ENCODE measurements around the gene THTPA. TPM values are rescaled to one million over a fixed set of nuclear protein-coding genes. Genes with fewer than 3 reads are reported as not detected.

Gene THTPA
- total and polyA plus RNA-seq, 2 of the 13 experiments (the other 11 are each of a cell fraction or from before 2014, with no cell fraction given) = 7.4 to 8.7 TPM

DNA sequence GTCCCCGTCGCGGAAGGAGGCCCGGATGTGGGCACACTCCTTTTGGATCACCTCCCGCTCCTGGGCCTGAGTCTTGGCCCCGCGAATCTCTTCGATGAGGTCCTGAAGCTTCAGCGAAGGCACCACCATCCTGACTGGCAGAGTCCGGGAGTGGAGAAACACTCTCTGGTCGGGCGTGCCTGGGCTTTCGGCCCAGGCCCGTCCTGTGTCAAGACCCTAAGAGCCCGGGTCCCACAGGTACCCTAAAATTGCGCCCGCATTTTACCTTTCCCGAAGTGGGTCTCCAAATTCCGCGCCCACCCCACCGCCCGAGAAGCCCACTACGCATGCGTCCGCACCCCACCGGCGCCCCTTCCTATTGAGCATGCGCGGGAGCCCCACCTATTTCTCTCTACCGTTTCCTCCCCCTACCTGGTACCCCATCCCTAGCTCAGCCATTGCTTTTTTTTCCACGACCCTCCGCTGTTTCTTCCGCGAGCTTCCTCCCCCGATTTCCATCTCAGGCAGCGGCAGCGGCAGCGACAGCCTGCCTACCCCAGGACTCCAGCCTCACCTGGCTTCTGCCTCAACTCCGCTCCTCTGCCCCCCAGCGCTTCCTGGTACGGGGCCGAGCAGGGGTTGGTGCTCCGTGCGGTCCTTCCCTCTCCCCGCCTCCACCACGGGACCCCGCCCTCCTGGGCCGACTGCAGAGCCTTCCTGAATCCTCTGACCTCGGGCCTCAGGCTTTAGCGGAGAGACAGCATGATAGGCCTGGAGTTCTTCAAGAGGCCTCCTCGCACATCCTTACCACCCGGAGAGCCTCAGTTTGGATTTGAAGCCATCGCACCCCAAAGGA lies 11.3 kb downstream of the THTPA start, which contains the start of gene AP1G2 (continued):
- TF ChIP-seq, protein P1, sequence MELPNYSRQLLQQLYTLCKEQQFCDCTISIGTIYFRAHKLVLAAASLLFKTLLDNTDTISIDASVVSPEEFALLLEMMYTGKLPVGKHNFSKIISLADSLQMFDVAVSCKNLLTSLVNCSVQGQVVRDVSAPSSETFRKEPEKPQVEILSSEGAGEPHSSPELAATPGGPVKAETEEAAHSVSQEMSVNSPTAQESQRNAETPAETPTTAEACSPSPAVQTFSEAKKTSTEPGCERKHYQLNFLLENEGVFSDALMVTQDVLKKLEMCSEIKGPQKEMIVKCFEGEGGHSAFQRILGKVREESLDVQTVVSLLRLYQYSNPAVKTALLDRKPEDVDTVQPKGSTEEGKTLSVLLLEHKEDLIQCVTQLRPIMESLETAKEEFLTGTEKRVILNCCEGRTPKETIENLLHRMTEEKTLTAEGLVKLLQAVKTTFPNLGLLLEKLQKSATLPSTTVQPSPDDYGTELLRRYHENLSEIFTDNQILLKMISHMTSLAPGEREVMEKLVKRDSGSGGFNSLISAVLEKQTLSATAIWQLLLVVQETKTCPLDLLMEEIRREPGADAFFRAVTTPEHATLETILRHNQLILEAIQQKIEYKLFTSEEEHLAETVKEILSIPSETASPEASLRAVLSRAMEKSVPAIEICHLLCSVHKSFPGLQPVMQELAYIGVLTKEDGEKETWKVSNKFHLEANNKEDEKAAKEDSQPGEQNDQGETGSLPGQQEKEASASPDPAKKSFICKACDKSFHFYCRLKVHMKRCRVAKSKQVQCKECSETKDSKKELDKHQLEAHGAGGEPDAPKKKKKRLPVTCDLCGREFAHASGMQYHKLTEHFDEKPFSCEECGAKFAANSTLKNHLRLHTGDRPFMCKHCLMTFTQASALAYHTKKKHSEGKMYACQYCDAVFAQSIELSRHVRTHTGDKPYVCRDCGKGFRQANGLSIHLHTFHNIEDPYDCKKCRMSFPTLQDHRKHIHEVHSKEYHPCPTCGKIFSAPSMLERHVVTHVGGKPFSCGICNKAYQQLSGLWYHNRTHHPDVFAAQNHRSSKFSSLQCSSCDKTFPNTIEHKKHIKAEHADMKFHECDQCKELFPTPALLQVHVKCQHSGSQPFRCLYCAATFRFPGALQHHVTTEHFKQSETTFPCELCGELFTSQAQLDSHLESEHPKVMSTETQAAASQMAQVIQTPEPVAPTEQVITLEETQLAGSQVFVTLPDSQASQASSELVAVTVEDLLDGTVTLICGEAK (IDR thresholded peaks at IDR 0.05) = no peak
- TF ChIP-seq, protein P1 (CRISPR knock-in tag; IDR thresholded peaks at IDR 0.05) = no peak; the same call in none of the 2 replicates
- no peak for TF ChIP-seq GABPA (IDR thresholded peaks at IDR 0.05; ENCODE audit: low read depth, low read length)
- TF ChIP-seq GABPA (CRISPR knock-in tag; IDR thresholded peaks at IDR 0.05; ENCODE audit: low read depth) = no peak
- 0 out of 2 replicates have a peak, but pooled peaks have one; percentile 71 for TF ChIP-seq ZNF337 (CRISPR knock-in tag; IDR thresholded peaks at IDR 0.05; ENCODE audit: borderline replicate concordance, low read depth)

Measured in HepG2 (cell line).